Psoas muscle (tissue), 8 donors: ENCODE measurements around the gene ANO7. TPM values are rescaled to one million over a fixed set of nuclear protein-coding genes. Genes with fewer than 3 reads are reported as not detected.

ENCODE experiments used
- ATAC-seq, 4 donors: fragments of 200-7000 bp; cut with Tn5 transposase; one replicate each; pipeline ENCODE4 v1.9.1; 2020; ENCODE audit warnings: moderate library complexity in 3 of 4, mild to moderate bottlenecking in 2 of 4
- DNase-seq, 2 donors: peaks; one replicate each; pipeline ENCODE4 v3.0.0-alpha.2; 2020
- H3K27ac ChIP-seq: fragments of 200-600 bp; one replicate; pipeline ENCODE4 v1.8.0; 2022
- H3K27me3 ChIP-seq, 3 donors: fragments of 200-600 bp in 1 of 3; one replicate each; pipeline versions ENCODE4 v1.6.1 to v1.8.0; 2013 to 2022; ENCODE audit warnings: low read length in 2 of 3, mild to moderate bottlenecking in 2 of 3, moderate library complexity in 1 of 3; ENCODE audit not compliant: insufficient read depth in 3 of 3
- H3K36me3 ChIP-seq, 2 donors: fragments of 200-600 bp in 1 of 2; one replicate each; pipeline versions ENCODE4 v1.6.1 to v1.8.0; 2013 to 2022; ENCODE audit warnings: low read depth in 1 of 2, mild to moderate bottlenecking in 1 of 2, moderate library complexity in 1 of 2; ENCODE audit not compliant: insufficient read depth in 1 of 2
- H3K4me1 ChIP-seq: fragments of 200-600 bp; one replicate; pipeline ENCODE4 v1.8.0; 2022
- H3K4me3 ChIP-seq: fragments of 200-600 bp; one replicate; pipeline ENCODE4 v1.8.0; 2022; ENCODE audit warnings: mild to moderate bottlenecking
- H3K9me3 ChIP-seq: fragments of 200-600 bp; one replicate; pipeline ENCODE4 v1.8.0; 2022
- CTCF ChIP-seq: fragments of 200-600 bp; IDR thresholded peaks from one replicate; pipeline ENCODE4 v1.8.0; 2022; ENCODE audit warnings: antibody characterized with exemption
- WGBS, 3 donors: extraction: QIAGEN DNeasy Blood & Tissue Kit; methylation state at CpG; one replicate each; pipeline versions ENCODE4 v1.1.6 to v1.1.7; 2013; 5-methylcytosine and 5-hydroxymethylcytosine counted together
- intact Hi-C, 2 donors: fragments of 100-400 bp; cut with DNase I; formaldehyde crosslinking; loops; one replicate each; pipeline versions ENCODE4 v1.11.0 to v1.14.2; 2022
- polyA plus RNA-seq, 3 donors: library from polyadenylated mRNA; stranded (reverse); fragments of 200-250 nt; gene quantifications; one replicate each; pipeline ENCODE4 v1.2.3, GENCODE V29; 2013
- total RNA-seq, 4 donors: library from RNA; stranded (reverse); fragmentation: NEBNext Ultra II Directional in 2 of 4; extraction: Animal tissue kit (Norgen Biotek cat#: 25700) in 2 of 4; gene quantifications; one replicate each; pipeline versions ENCODE4 v1.2.1 to v1.2.4, GENCODE V29; 2021 to 2023
- donor health status: healthy with polysubstance abuse.
- donor health status: DM: no; HTN: no; CAD: no; lungs with moderate emphysema.
- donor health status: Bipolar disorder and iron deficiency.
- donor health status: healthy.
- donor health status: DM: yes; HTN: yes; CAD: no.
- donor health status: DM: no; HTN: no; CAD: no.
- donor health status: DM: no; HTN: no; CAD: no.
- donor health status: DM: yes; HTN: yes; CAD: no.

ANO7 gene
- total and polyA plus RNA-seq, 7 donors = 0.22 to 1.8 (median 0.47) TPM

GRCh38 chr2:241237047-241237446 lies 48.6 kb downstream of the ANO7 start:
- 92 to 96% (median 93%) methylated on average over 6 of the region's 6 CpGs for WGBS, 3 donors
- peaks cover 10 to 100% of the 10 kb centered on the region in 2 donors for H3K36me3 ChIP-seq
- H3K27ac ChIP-seq = no peak overlapping the region
- no peaks in the 10 kb centered on the region for H3K27me3 ChIP-seq
- TF ChIP-seq CTCF = no peak
- no peaks in the 10 kb centered on the region for H3K4me1 ChIP-seq
- ATAC-seq (no peak), DNase-seq (peak in 1 of 2 donors; percentile 43)
- intact Hi-C loops = no loop called here
- no peaks in the 10 kb centered on the region for H3K9me3 ChIP-seq
- H3K4me3 ChIP-seq = no peak overlapping the region

- WGBS, 3 donors = 85 to 89% (median 86%) methylated on average over 12 of the region's 12 CpGs
- intact Hi-C loops = no loop called here
- H3K27ac ChIP-seq = no peak overlapping the region
- H3K36me3 ChIP-seq = peaks cover 10 to 100% of the 10 kb centered on the region in 2 donors
- TF ChIP-seq CTCF = no peak
- H3K9me3 ChIP-seq = no peaks in the 10 kb centered on the region
- H3K27me3 ChIP-seq = no peaks in the 10 kb centered on the region
- DNase-seq (no peak), ATAC-seq (no peak)
- H3K4me3 ChIP-seq = no peak overlapping the region
- H3K4me1 ChIP-seq = no peaks in the 10 kb centered on the region
Measured at GRCh38 chr2:241237949-241238371, 49.5 kb downstream of the ANO7 start.

GRCh38 chr2:241238693-241239198 lies 50.3 kb downstream of the ANO7 start:
- no peak for DNase-seq
- intact Hi-C loops = no loop called here
- TF ChIP-seq CTCF = no peak
- H3K4me1 ChIP-seq = no peaks in the 10 kb centered on the region
- no peaks in the 10 kb centered on the region for H3K9me3 ChIP-seq
- ATAC-seq = no peak
- H3K27ac ChIP-seq = no peak overlapping the region
- no peak overlapping the region for H3K4me3 ChIP-seq
- H3K27me3 ChIP-seq = no peaks in the 10 kb centered on the region
- peaks cover 14 to 100% of the 10 kb centered on the region in 2 donors for H3K36me3 ChIP-seq
- 65 to 75% (median 71%) methylated on average over 4 to 5 of the region's 5 CpGs for WGBS, 3 donors

GRCh38 chr2:241239552-241240202 lies 51.2 kb downstream of the ANO7 start:
- TF ChIP-seq CTCF = no peak
- H3K4me1 ChIP-seq = no peaks in the 10 kb centered on the region

More at GRCh38 chr2:241239552-241240202, 51.2 kb downstream of the ANO7 start:
- intact Hi-C loops = no loop called here
- no peak for DNase-seq
- Histone ChIP-seq H3K27me3 (no peaks in the 10 kb centered on the region), H3K27ac (no peak overlapping the region), H3K4me3 (no peak overlapping the region), H3K9me3 (no peaks in the 10 kb centered on the region), H3K36me3 (peaks cover 7 to 100% of the 10 kb centered on the region in 2 donors)
- WGBS, 3 donors = 91 to 95% (median 94%) methylated on average over 28 of the region's 28 CpGs
- no peak for ATAC-seq
